GM13977 (cell line): ENCODE data around the gene MPC1.

Experiments used
- DNase-seq: peaks from one replicate; pipeline ENCODE4 v3.0.0; 2012; ENCODE audit warnings: low spot score
- CTCF ChIP-seq: IDR thresholded peaks from 2 replicates; pipeline ENCODE4 v1.5.1; 2012; ENCODE audit warnings: mild to moderate bottlenecking, control low read depth; ENCODE audit not compliant: insufficient read depth; ENCODE audit errors: extremely low read depth, missing control alignments
- in situ Hi-C: fragments of 300-500 bp; cut with MboI; formaldehyde crosslinking; loops from one replicate; pipeline ENCODE4 v1.12.0; 2022; ENCODE audit warnings: low sequenced_read_pairs, low pct_unique_long_range_greater_than_20kb, mixed read lengths, inconsistent platforms; ENCODE audit not compliant: unreplicated experiment

MPC1 gene

GRCh38 chr6:166344240-166344639 is 38.5 kb downstream of the MPC1 start:
- no peak for TF ChIP-seq CTCF
- in situ Hi-C loops: no loop called here
- DNase-seq: no peak

GRCh38 chr6:166343150-166343487 is 39.6 kb downstream of the MPC1 start:
- in situ Hi-C loops: no loop called here
- no peak for TF ChIP-seq CTCF
- no peak for DNase-seq

GRCh38 chr6:166342349-166343149 is 40.2 kb downstream of the MPC1 start, which contains the start of gene SFT2D1:
TSS of gene SFT2D1 (minus strand) at chr6:166342545. CDS start at chr6:166342481, 64 bp downstream.
- DNase-seq: peak; percentile 94
- peak; percentile 4 for TF ChIP-seq CTCF
- in situ Hi-C loops: no loop called here

- TF ChIP-seq CTCF: no peak
- in situ Hi-C loops: no loop called here
- DNase-seq: no peak
Observed at GRCh38 chr6:166341977-166342348, 40.8 kb downstream of the MPC1 start.

- no peak for TF ChIP-seq CTCF
- in situ Hi-C loops: no loop called here
- no peak for DNase-seq
Observed at GRCh38 chr6:166341464-166341863, 41.3 kb downstream of the MPC1 start.

- no peak for TF ChIP-seq CTCF
- in situ Hi-C loops: no loop called here
- no peak for DNase-seq
Observed at GRCh38 chr6:166338854-166339253, 43.9 kb downstream of the MPC1 start.

GRCh38 chr6:166336847-166337246 is 45.9 kb downstream of the MPC1 start:
- TF ChIP-seq CTCF: no peak
- in situ Hi-C loops: no loop called here
- no peak for DNase-seq
